BJ (cell line): ENCODE measurements around the gene KRT6A. TPM values are rescaled to one million over a fixed set of nuclear protein-coding genes. Genes with fewer than 3 reads are reported as not detected.

ENCODE experiments used
- CTCF ChIA-PET: fragments of 350-600 bp; formaldehyde crosslinking; extraction: SDS; loops from one replicate; lab custom pipeline; 2021; ENCODE audit warnings: antibody characterized with exemption, inconsistent platforms; lab: Yijun Ruan, JAX
- POLR2A ChIA-PET: fragments of 300-600 bp; sonication (Branson Sonifier 250); formaldehyde crosslinking; extraction: SDS; loops from one replicate; lab custom pipeline; 2021; ENCODE audit warnings: antibody characterized with exemption; lab: Charles Lee
- DNase-seq: peaks from one replicate; pipeline ENCODE4 v3.0.0-alpha.2; 2011; ENCODE audit warnings: low read depth
- H3K27me3 ChIP-seq: 2 replicates; pipeline ENCODE4 v1.6.0; 2011; ENCODE audit warnings: low read length; ENCODE audit not compliant: control insufficient read depth, insufficient read depth
- H3K36me3 ChIP-seq: 2 replicates; pipeline ENCODE4 v1.5.1; 2011; ENCODE audit warnings: low read length; ENCODE audit not compliant: control insufficient read depth, insufficient read depth
- H3K4me3 ChIP-seq: 2 replicates; pipeline ENCODE4 v1.5.1; 2011; ENCODE audit warnings: low read depth, mild to moderate bottlenecking, control low read depth, low read length
- polyA plus RNA-seq: library from polyadenylated mRNA; depleted of rRNA; stranded (reverse); fragments of >200 nt; gene quantifications from 2 replicates; pipeline ENCODE4 v1.2.3, GENCODE V29; 2011
- TF ChIP-seq, protein P1 (sequence below): IDR thresholded peaks from 2 replicates; pipeline ENCODE4 v1.5.1; 2011; ENCODE audit warnings: low read depth, mild to moderate bottlenecking, control low read depth, inconsistent platforms, low read length, moderate library complexity; ENCODE audit not compliant: insufficient read depth

KRT6A gene
- polyA plus RNA-seq, 1 experiment, result not detected

DNA sequence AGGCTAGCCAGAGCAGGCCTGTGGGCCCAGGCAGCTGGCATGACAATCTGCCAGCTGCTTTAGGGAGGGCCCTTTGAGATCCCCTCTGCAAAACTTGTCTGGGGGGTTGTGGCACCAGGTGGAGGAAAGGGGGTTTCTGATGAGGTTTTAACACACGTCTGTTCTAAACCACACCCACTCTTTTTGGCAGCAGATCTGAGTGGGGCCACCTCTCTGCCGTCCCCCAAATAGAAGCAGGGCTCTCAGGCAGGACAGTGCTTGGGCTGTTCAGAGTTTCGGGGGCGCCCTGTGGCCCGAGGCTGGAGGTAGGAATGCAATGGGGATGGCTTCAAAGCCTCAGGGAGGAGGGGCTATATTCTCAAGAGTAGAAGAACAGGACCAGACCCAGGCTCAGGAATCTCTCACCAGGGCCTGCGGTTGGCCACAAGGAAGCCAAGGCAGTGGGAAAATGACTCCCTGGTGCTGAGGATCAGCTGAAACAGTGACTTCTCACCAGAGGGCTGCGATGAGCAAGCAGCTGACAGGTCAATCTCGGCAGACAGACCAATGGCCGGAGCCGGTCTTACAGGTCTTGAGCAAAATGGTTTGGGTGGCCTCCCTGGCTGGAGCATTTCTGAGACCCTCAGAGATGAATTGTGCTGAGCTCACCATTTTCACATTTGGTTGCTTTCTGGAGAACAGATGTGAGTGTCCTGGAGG lies 28.7 kb upstream of the KRT6A start:
- TF ChIP-seq, protein P1, sequence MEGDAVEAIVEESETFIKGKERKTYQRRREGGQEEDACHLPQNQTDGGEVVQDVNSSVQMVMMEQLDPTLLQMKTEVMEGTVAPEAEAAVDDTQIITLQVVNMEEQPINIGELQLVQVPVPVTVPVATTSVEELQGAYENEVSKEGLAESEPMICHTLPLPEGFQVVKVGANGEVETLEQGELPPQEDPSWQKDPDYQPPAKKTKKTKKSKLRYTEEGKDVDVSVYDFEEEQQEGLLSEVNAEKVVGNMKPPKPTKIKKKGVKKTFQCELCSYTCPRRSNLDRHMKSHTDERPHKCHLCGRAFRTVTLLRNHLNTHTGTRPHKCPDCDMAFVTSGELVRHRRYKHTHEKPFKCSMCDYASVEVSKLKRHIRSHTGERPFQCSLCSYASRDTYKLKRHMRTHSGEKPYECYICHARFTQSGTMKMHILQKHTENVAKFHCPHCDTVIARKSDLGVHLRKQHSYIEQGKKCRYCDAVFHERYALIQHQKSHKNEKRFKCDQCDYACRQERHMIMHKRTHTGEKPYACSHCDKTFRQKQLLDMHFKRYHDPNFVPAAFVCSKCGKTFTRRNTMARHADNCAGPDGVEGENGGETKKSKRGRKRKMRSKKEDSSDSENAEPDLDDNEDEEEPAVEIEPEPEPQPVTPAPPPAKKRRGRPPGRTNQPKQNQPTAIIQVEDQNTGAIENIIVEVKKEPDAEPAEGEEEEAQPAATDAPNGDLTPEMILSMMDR, result no peak
- ChIA-PET CTCF (interaction anchor here (0.9 to 1.8 kb wide), 6 partner anchors 11 to 363 kb away, joined by 3 to 5 read pairs (median 3); no protein-coding TSS in a partner anchor), POLR2A (no interaction called here)
- no peak overlapping the region for H3K4me3 ChIP-seq
- H3K27me3 ChIP-seq, result peaks cover 22% of the 10 kb centered on the region
- H3K36me3 ChIP-seq, result no peaks in the 10 kb centered on the region
- DNase-seq, result no peak

GRCh38 chr12:52521175-52521567 lies 28.1 kb upstream of the KRT6A start:
- CTCF ChIA-PET, result interaction anchor here (1.3 to 1.8 kb wide), 2 partner anchors 11 to 125 kb away, joined by 4 to 5 read pairs; no protein-coding TSS in a partner anchor

GRCh38 chr12:52519826-52520662 lies 27.0 kb upstream of the KRT6A start, which contains the start of gene KRT5:
TSS of gene KRT5 (minus strand) at chr12:52520394. CDS start at chr12:52520296, 98 bp downstream.
- CTCF ChIA-PET, result interaction anchor here (0.8 to 1.3 kb wide), 2 partner anchors 12 to 63 kb away, joined by 3 to 4 read pairs; no protein-coding TSS in a partner anchor
- H3K27me3 ChIP-seq, result peaks cover 21% of the 10 kb centered on the region
- POLR2A ChIA-PET, result no interaction called here

More at GRCh38 chr12:52521175-52521567, 28.1 kb upstream of the KRT6A start:
- no peak for DNase-seq
- no peak overlapping the region for H3K4me3 ChIP-seq
- no peaks in the 10 kb centered on the region for H3K36me3 ChIP-seq
- H3K27me3 ChIP-seq, result peaks cover 24% of the 10 kb centered on the region
- POLR2A ChIA-PET, result no interaction called here
- TF ChIP-seq, protein P1, result no peak

DNA sequence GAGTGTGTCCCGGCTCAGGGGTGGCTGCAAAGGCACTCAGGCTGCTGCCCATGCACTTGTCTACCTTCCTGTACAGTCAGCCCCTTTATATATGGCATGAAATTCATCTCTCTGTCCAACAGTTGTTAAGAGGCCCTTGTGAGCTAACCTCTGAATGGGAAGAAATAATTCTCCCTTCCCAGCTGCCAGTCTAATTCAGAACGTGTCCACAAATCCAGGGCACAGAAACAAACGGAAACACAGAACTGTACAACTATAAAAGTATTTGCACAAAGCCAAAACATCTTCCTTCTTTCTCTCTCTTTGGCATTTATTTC lies 26.3 kb upstream of the KRT6A start:
- POLR2A ChIA-PET, result no interaction called here
- CTCF ChIA-PET, result no interaction called here
- no peak for DNase-seq

More at GRCh38 chr12:52519826-52520662, 27.0 kb upstream of the KRT6A start, which contains the start of gene KRT5:
- TF ChIP-seq, protein P1, result no peak
- Histone ChIP-seq H3K4me3 (no peak within 1 kb of the TSS), H3K36me3 (no peaks in the 10 kb centered on the region)
- no peak for DNase-seq

More for the DNA sequence above, 26.3 kb upstream of the KRT6A start:
- no peaks in the 10 kb centered on the region for H3K36me3 ChIP-seq
- TF ChIP-seq, protein P1, result no peak
- H3K27me3 ChIP-seq, result peaks cover 21% of the 10 kb centered on the region
- no peak overlapping the region for H3K4me3 ChIP-seq
